Measurements from ENCODE around the gene SNX20. TPM values are rescaled to one million over a fixed set of nuclear protein-coding genes. Genes with fewer than 3 reads are reported as not detected.

Gene SNX20
- total and polyA plus RNA-seq, 10 of the 15 experiments (the other 5 are each of a cell fraction or from before 2014, with no cell fraction given) = 4.6 to 30.8 (median 21.9) TPM

- 46% methylated on average over 3 of the region's 3 CpGs for WGBS (ENCODE audit: insufficient coverage, insufficient replicate concordance, low lambda C conversion rate, missing lambda C conversion rate)
- TF ChIP-seq USF1 (IDR thresholded peaks at IDR 0.05; ENCODE audit: borderline replicate concordance, extremely low read length, insufficient read depth, low read depth, low read length) = peak; percentile 55
- 0 out of 2 replicates have a peak, but pooled peaks have one; percentile 23 for TF ChIP-seq NFYB (IDR thresholded peaks at IDR 0.05; ENCODE audit: insufficient read depth, low read depth, low read length)
- peak; percentile 68; the same call in 1 of the 2 replicates for TF ChIP-seq RAD51 (IDR thresholded peaks at IDR 0.05)
- no peak for TF ChIP-seq TCF7 (IDR thresholded peaks at IDR 0.05; ENCODE audit: borderline replicate concordance)
- no peak for TF ChIP-seq SKIL (IDR thresholded peaks at IDR 0.05; ENCODE audit: low read depth, poor library complexity, severe bottlenecking)
- no peak for TF ChIP-seq MTA3 (IDR thresholded peaks at IDR 0.05; ENCODE audit: borderline replicate concordance, low read length)
- RAD21 ChIA-PET (ENCODE audit: unreplicated experiment) = no interaction called here
- ATAC-seq (no peak), DNase-seq (ENCODE audit: low read depth, low spot score) (no peak), FAIRE-seq (no peak)
- Histone ChIP-seq H3K36me3 (ENCODE audit: control insufficient read depth in 2 of 2, insufficient read depth in 2 of 2, low read length in 1 of 2) (no peaks in the 10 kb centered on the region), H2AFZ (ENCODE audit: control insufficient read depth, low read depth, low read length) (no peak overlapping the region), H4K20me1 (ENCODE audit: control insufficient read depth, insufficient read depth) (no peaks in the 10 kb centered on the region), H3K9me3 (replicated peaks; ENCODE audit: control insufficient read depth, insufficient read depth, low read length) (no peaks in the 10 kb centered on the region; the same call in 2 of the 3 replicates), H3K4me1 (ENCODE audit: control insufficient read depth, insufficient read depth, low read length) (no peaks in the 10 kb centered on the region), H3K4me2 (ENCODE audit: control insufficient read depth, insufficient read depth) (no peak overlapping the region), H3K4me3 (no peak overlapping the region), H3K79me2 (ENCODE audit: control insufficient read depth, insufficient read depth, low read length) (no peaks in the 10 kb centered on the region), H3K9ac (ENCODE audit: control insufficient read depth, insufficient read depth, low read length) (no peak overlapping the region), H3K27ac (ENCODE audit: control insufficient read depth, insufficient read depth) (no peak overlapping the region), H3K27me3 (replicated peaks in 1 of 2; ENCODE audit: control insufficient read depth in 2 of 2, insufficient read depth in 2 of 2, low read length in 1 of 2) (no peaks in the 10 kb centered on the region; a peak in 1 of 4 replicates)
- CTCF ChIA-PET = interaction anchor here (0.8 to 3.5 kb wide), 2 partner anchors 12 to 16 kb away, joined by 3 to 18 read pairs; no protein-coding TSS in a partner anchor
- POLR2A ChIA-PET = interaction anchor here (0.6 kb wide), 2 partner anchors 15 to 558 kb away, joined by 3 to 10 read pairs; no protein-coding TSS in a partner anchor
- intact Hi-C loops (cut with micrococcal nuclease; ENCODE audit: unreplicated experiment) = no loop called here
- in situ Hi-C loops (cut with MboI) = no loop called here
- SMC1A ChIA-PET (ENCODE audit: uncharacterized antibody, unreplicated experiment) = no interaction called here
- BruUV-seq (replicated peaks) = no TSS peak
Measured at GRCh38 chr16:50651835-50652438, 29.2 kb downstream of the SNX20 start.

Data from GM12878 (cell line).